ENCODE measurements around the gene IMMP2L. TPM values are rescaled to one million over a fixed set of nuclear protein-coding genes. Genes with fewer than 3 reads are reported as not detected.
A peak's percentile ranks its signal among the peaks of the same experiment; 100 is the strongest.

Gene IMMP2L
- total and polyA plus RNA-seq, 2 donors (not counting 3 experiments of a cell fraction or from before 2014, with no cell fraction given), result 9.9 to 11.8 TPM

GRCh38 chr7:111499027-111499426 lies 63.3 kb downstream of the IMMP2L start:
- dilution Hi-C loops (cut with MboI; ENCODE audit: extremely low pct_ligation_motif_present, low sequenced_read_pairs), result no loop called here
- ChIA-PET CTCF (interaction anchor here (0.8 to 1.3 kb wide), 2 partner anchors 18 to 61 kb away, joined by 3 read pairs; no protein-coding TSS in a partner anchor), POLR2A (no interaction called here)
- Histone ChIP-seq H3K27ac (ENCODE audit: insufficient read depth, low read depth, low read length) (no peak overlapping the region), H3K36me3 (ENCODE audit: control insufficient read depth in 2 of 2, extremely low read depth in 1 of 2, insufficient read depth in 2 of 2, low read length in 2 of 2) (no peaks in the 10 kb centered on the region), H3K9me3 (replicated peaks; ENCODE audit: control insufficient read depth, insufficient read depth, low read length) (no peaks in the 10 kb centered on the region), H3K27me3 (ENCODE audit: control insufficient read depth in 2 of 2, insufficient read depth in 2 of 2, low read length in 2 of 2) (no peaks in the 10 kb centered on the region), H3K79me2 (ENCODE audit: control insufficient read depth, insufficient read depth, low read length) (no peaks in the 10 kb centered on the region), H3K4me2 (ENCODE audit: insufficient read depth, low read length) (no peak overlapping the region), H4K20me1 (replicated peaks; ENCODE audit: control insufficient read depth, extremely low read depth, insufficient read depth, low read length) (no peaks in the 10 kb centered on the region), H3K9me1 (replicated peaks; ENCODE audit: control insufficient read depth, extremely low read depth, insufficient read depth, low read length) (no peaks in the 10 kb centered on the region), H2AFZ (ENCODE audit: low read depth, low read length) (no peak overlapping the region), H3K9ac (replicated peaks; ENCODE audit: extremely low read depth, insufficient read depth, low read length) (no peak overlapping the region), H3K4me1 (ENCODE audit: control insufficient read depth, extremely low read depth, insufficient read depth, low read length) (no peaks in the 10 kb centered on the region), H3K4me3 (replicated peaks in 1 of 3; ENCODE audit: insufficient read depth in 1 of 3, low read depth in 1 of 3, low read length in 3 of 3) (no peak overlapping the region)
- FAIRE-seq (no peak), DNase-seq (ENCODE audit: low read depth, low spot score) (peak; percentile 8)
- peak; percentile 19 for TF ChIP-seq JUN (IDR thresholded peaks at IDR 0.05; ENCODE audit: borderline replicate concordance, insufficient read depth, insufficient read length, low read depth)
- no peak for TF ChIP-seq POLR2A (IDR thresholded peaks at IDR 0.05; ENCODE audit: low read depth, low read length)
- peak; percentile 44 for TF ChIP-seq FOS (IDR thresholded peaks at IDR 0.05; ENCODE audit: borderline replicate concordance, insufficient read depth, low read length)
- no TSS peak for BruUV-seq (replicated peaks)
- intact Hi-C loops (cut with micrococcal nuclease), result no loop called here

GRCh38 chr7:111498391-111499007 lies 63.8 kb downstream of the IMMP2L start:
- TF ChIP-seq POLR2A (IDR thresholded peaks at IDR 0.05; ENCODE audit: low read depth, low read length) (no peak), FOS (IDR thresholded peaks at IDR 0.05; ENCODE audit: borderline replicate concordance, insufficient read depth, low read length) (no peak), MYC (IDR thresholded peaks at IDR 0.05; ENCODE audit: low read depth, low read length) (no peak), EZH2 (IDR thresholded peaks at IDR 0.05; ENCODE audit: borderline replicate concordance, low read depth, low read length, severe bottlenecking) (no peak), POLR2AphosphoS5 (IDR thresholded peaks at IDR 0.05; ENCODE audit: insufficient read depth, low read depth, low read length) (no peak), GATA2 (IDR thresholded peaks at IDR 0.05; ENCODE audit: insufficient read depth, insufficient read length, low read depth, low read length) (no peak), JUN (IDR thresholded peaks at IDR 0.05; ENCODE audit: borderline replicate concordance, insufficient read depth, insufficient read length, low read depth) (no peak)
- TF ChIP-seq, protein P1, sequence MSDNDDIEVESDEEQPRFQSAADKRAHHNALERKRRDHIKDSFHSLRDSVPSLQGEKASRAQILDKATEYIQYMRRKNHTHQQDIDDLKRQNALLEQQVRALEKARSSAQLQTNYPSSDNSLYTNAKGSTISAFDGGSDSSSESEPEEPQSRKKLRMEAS (IDR thresholded peaks at IDR 0.05; ENCODE audit: insufficient read depth, insufficient read length), result no peak
- TF ChIP-seq, protein P2, sequence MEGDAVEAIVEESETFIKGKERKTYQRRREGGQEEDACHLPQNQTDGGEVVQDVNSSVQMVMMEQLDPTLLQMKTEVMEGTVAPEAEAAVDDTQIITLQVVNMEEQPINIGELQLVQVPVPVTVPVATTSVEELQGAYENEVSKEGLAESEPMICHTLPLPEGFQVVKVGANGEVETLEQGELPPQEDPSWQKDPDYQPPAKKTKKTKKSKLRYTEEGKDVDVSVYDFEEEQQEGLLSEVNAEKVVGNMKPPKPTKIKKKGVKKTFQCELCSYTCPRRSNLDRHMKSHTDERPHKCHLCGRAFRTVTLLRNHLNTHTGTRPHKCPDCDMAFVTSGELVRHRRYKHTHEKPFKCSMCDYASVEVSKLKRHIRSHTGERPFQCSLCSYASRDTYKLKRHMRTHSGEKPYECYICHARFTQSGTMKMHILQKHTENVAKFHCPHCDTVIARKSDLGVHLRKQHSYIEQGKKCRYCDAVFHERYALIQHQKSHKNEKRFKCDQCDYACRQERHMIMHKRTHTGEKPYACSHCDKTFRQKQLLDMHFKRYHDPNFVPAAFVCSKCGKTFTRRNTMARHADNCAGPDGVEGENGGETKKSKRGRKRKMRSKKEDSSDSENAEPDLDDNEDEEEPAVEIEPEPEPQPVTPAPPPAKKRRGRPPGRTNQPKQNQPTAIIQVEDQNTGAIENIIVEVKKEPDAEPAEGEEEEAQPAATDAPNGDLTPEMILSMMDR (IDR thresholded peaks at IDR 0.05; ENCODE audit: extremely low read depth in 1 of 2, insufficient read depth in 1 of 2, low read depth in 1 of 2, low read length in 2 of 2), result no peak
- BruUV-seq (replicated peaks), result no TSS peak
- no peak for DNase-seq (ENCODE audit: low read depth, low spot score)
- no peaks in the 10 kb centered on the region for H3K9me1 ChIP-seq (replicated peaks; ENCODE audit: control insufficient read depth, extremely low read depth, insufficient read depth, low read length)
- no peak overlapping the region for H3K9ac ChIP-seq (replicated peaks; ENCODE audit: extremely low read depth, insufficient read depth, low read length)
- no peaks in the 10 kb centered on the region for H3K4me1 ChIP-seq (ENCODE audit: control insufficient read depth, extremely low read depth, insufficient read depth, low read length)
- no peak overlapping the region for H3K4me3 ChIP-seq (replicated peaks in 1 of 3; ENCODE audit: insufficient read depth in 1 of 3, low read depth in 1 of 3, low read length in 3 of 3)
- POLR2A ChIA-PET, result no interaction called here
- CTCF ChIA-PET, result interaction anchor here (0.8 to 1.3 kb wide), 2 partner anchors 18 to 60 kb away, joined by 3 read pairs; no protein-coding TSS in a partner anchor
- no peak overlapping the region for H3K4me2 ChIP-seq (ENCODE audit: insufficient read depth, low read length)
- no peaks in the 10 kb centered on the region for H3K27me3 ChIP-seq (ENCODE audit: control insufficient read depth in 2 of 2, insufficient read depth in 2 of 2, low read length in 2 of 2)
- H3K79me2 ChIP-seq (ENCODE audit: control insufficient read depth, insufficient read depth, low read length), result no peaks in the 10 kb centered on the region
- H3K36me3 ChIP-seq (ENCODE audit: control insufficient read depth in 2 of 2, extremely low read depth in 1 of 2, insufficient read depth in 2 of 2, low read length in 2 of 2), result no peaks in the 10 kb centered on the region
- dilution Hi-C loops (cut with MboI; ENCODE audit: extremely low pct_ligation_motif_present, low sequenced_read_pairs) (no loop called here), intact Hi-C loops (cut with micrococcal nuclease) (no loop called here)
- no peak overlapping the region for H3K27ac ChIP-seq (ENCODE audit: insufficient read depth, low read depth, low read length)
- no peak for FAIRE-seq
- no peak overlapping the region for H2AFZ ChIP-seq (ENCODE audit: low read depth, low read length)
- no peaks in the 10 kb centered on the region for H3K9me3 ChIP-seq (replicated peaks; ENCODE audit: control insufficient read depth, insufficient read depth, low read length)
- H4K20me1 ChIP-seq (replicated peaks; ENCODE audit: control insufficient read depth, extremely low read depth, insufficient read depth, low read length), result no peaks in the 10 kb centered on the region
